Ascending aorta (tissue), 2 donors: Measurements from ENCODE around the gene BLNK. TPM values are rescaled to one million over a fixed set of nuclear protein-coding genes. Genes with fewer than 3 reads are reported as not detected.

Experiments used
- DNase-seq, 2 donors: peaks; one replicate each; pipeline ENCODE4 v3.0.0-alpha.2; 2019; ENCODE audit warnings: low spot score in 2 of 2
- H3K27ac ChIP-seq, 2 donors: fragments of 200-600 bp; sonication (generic); one replicate each; pipeline ENCODE4 v1.5.1; 2016 to 2017; ENCODE audit warnings: mild to moderate bottlenecking in 1 of 2
- H3K27me3 ChIP-seq: fragments of 200-600 bp; sonication (generic); one replicate; pipeline ENCODE4 v1.5.1; 2017
- H3K36me3 ChIP-seq, 2 donors: fragments of 200-600 bp; sonication (generic); one replicate each; pipeline ENCODE4 v1.5.1; 2016
- H3K4me1 ChIP-seq, 2 donors: fragments of 200-600 bp; sonication (generic); one replicate each; pipeline ENCODE4 v1.5.1; 2016 to 2017; ENCODE audit warnings: mild to moderate bottlenecking in 1 of 2
- H3K4me3 ChIP-seq, 2 donors: fragments of 200-600 bp; sonication (generic); one replicate each; pipeline ENCODE4 v1.5.1; 2016 to 2017; ENCODE audit warnings: mild to moderate bottlenecking in 1 of 2
- H3K9me3 ChIP-seq, 2 donors: fragments of 200-600 bp; sonication (generic); one replicate each; pipeline ENCODE4 v1.5.1; 2016
- intact Hi-C: fragments of 100-400 bp; cut with DNase I; formaldehyde crosslinking; loops from one replicate; pipeline ENCODE4 v1.15.1; 2023
- total RNA-seq: library from RNA; depleted of rRNA; stranded (reverse); fragments of >200 nt; gene quantifications from one replicate; pipeline ENCODE4 v1.1.0, GENCODE V29; 2016
- TF ChIP-seq, protein P1 (sequence below), 3 experiments: fragments of 200-600 bp in 2 of 3; fragments of 450-650 bp in 1 of 3; sonication (generic) in 2 of 3; IDR thresholded peaks; one replicate each; pipeline ENCODE4 v1.5.1; 2016 to 2019; ENCODE audit warnings: antibody characterized with exemption in 3 of 3, mild to moderate bottlenecking in 1 of 3, moderate library complexity in 1 of 3

Gene BLNK
- total RNA-seq, 1 donor from 2014 or later: not detected

- Histone ChIP-seq H3K4me1 (no peaks in the 10 kb centered on the region), H3K4me3 (no peak overlapping the region), H3K27me3 (no peaks in the 10 kb centered on the region), H3K9me3 (peaks cover 11 to 36% of the 10 kb centered on the region in 2 donors), H3K36me3 (no peaks in the 10 kb centered on the region), H3K27ac (no peak overlapping the region)
- DNase-seq: no peak
- TF ChIP-seq, protein P1, sequence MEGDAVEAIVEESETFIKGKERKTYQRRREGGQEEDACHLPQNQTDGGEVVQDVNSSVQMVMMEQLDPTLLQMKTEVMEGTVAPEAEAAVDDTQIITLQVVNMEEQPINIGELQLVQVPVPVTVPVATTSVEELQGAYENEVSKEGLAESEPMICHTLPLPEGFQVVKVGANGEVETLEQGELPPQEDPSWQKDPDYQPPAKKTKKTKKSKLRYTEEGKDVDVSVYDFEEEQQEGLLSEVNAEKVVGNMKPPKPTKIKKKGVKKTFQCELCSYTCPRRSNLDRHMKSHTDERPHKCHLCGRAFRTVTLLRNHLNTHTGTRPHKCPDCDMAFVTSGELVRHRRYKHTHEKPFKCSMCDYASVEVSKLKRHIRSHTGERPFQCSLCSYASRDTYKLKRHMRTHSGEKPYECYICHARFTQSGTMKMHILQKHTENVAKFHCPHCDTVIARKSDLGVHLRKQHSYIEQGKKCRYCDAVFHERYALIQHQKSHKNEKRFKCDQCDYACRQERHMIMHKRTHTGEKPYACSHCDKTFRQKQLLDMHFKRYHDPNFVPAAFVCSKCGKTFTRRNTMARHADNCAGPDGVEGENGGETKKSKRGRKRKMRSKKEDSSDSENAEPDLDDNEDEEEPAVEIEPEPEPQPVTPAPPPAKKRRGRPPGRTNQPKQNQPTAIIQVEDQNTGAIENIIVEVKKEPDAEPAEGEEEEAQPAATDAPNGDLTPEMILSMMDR (IDR thresholded peaks at IDR 0.05): no peak
- intact Hi-C loops: no loop called here
Observed at GRCh38 chr10:96165726-96166125, 105.6 kb downstream of the BLNK start.

DNA sequence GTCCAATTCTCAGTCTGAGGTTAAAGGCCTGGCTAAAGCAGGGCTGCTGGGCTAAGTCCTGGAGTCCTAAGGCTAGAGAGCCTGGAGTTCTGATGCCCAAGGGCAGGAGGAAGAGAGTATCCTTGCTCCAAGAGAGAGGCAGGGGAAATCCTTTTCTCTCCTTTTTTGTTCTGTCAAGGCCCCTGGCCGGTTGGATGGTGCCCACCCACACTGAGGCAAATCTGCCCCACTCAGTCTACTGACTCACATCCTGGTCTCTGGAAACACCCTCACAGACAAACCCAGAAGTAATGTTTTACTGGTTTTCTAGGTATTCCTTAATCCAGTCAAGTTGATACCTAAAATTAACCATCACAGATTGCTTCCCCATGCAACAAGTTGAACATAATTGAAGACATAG lies 118.3 kb downstream of the BLNK start:
- DNase-seq: no peak
- Histone ChIP-seq H3K27ac (no peak overlapping the region), H3K4me1 (no peaks in the 10 kb centered on the region), H3K9me3 (no peaks in the 10 kb centered on the region), H3K27me3 (no peaks in the 10 kb centered on the region), H3K4me3 (no peak overlapping the region), H3K36me3 (peaks cover 53 to 78% of the 10 kb centered on the region in 2 donors)
- intact Hi-C loops: loop anchor here (10.0 kb wide), 1 partner anchor 1038 kb away; no protein-coding TSS in a partner anchor
- TF ChIP-seq, protein P1 (IDR thresholded peaks at IDR 0.05): no peak

DNA sequence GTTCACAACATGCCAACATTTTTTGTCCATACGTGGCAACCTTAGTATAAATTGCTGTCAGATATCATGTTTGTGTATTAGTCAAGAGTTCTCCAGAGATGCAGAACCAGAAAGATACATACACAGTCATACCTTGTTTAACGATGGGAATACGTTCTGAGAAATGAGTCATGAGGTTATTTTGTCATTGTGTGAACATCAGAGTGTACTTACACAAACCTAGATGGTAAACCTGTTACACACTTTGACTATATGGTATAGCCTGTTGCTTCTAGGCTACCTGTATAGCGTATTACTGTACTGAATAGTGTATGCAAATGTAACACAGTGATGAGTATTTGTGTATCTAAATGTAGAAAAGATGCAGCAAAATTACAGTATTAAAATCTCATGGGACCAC lies 118.9 kb downstream of the BLNK start:
- Histone ChIP-seq H3K27me3 (no peaks in the 10 kb centered on the region), H3K4me3 (no peak overlapping the region), H3K9me3 (no peaks in the 10 kb centered on the region), H3K27ac (no peak overlapping the region), H3K36me3 (peaks cover 55 to 76% of the 10 kb centered on the region in 2 donors), H3K4me1 (no peaks in the 10 kb centered on the region)
- intact Hi-C loops: loop anchor here (10.0 kb wide), 1 partner anchor 1038 kb away; no protein-coding TSS in a partner anchor
- DNase-seq: no peak
- TF ChIP-seq, protein P1 (IDR thresholded peaks at IDR 0.05): no peak

Other genes with a start within 250 kb of the BLNK start
- 6.0 TPM for gene CCNJ, start 228.0 kb downstream of the BLNK start, total RNA-seq
- 7.1 TPM for gene ZNF518A, start 141.3 kb downstream of the BLNK start, total RNA-seq
- not detected for gene DNTT, start 32.9 kb upstream of the BLNK start, total RNA-seq
- gene OPALIN, start 87.4 kb upstream of the BLNK start, total RNA-seq: not detected
- gene TLL2, start 242.4 kb upstream of the BLNK start, total RNA-seq: not detected